BJ (cell line): ENCODE measurements around the gene VN1R5. TPM values are rescaled to one million over a fixed set of nuclear protein-coding genes. Genes with fewer than 3 reads are reported as not detected.
A peak's percentile ranks its signal among the peaks of the same experiment; 100 is the strongest.

ENCODE experiments used
- CTCF ChIA-PET: fragments of 350-600 bp; formaldehyde crosslinking; extraction: SDS; loops from one replicate; lab custom pipeline; 2021; ENCODE audit warnings: antibody characterized with exemption, inconsistent platforms; lab: Yijun Ruan, JAX
- POLR2A ChIA-PET: fragments of 300-600 bp; sonication (Branson Sonifier 250); formaldehyde crosslinking; extraction: SDS; loops from one replicate; lab custom pipeline; 2021; ENCODE audit warnings: antibody characterized with exemption; lab: Charles Lee
- DNase-seq: peaks from one replicate; pipeline ENCODE4 v3.0.0-alpha.2; 2011; ENCODE audit warnings: low read depth
- H3K27me3 ChIP-seq: 2 replicates; pipeline ENCODE4 v1.6.0; 2011; ENCODE audit warnings: low read length; ENCODE audit not compliant: control insufficient read depth, insufficient read depth
- H3K36me3 ChIP-seq: 2 replicates; pipeline ENCODE4 v1.5.1; 2011; ENCODE audit warnings: low read length; ENCODE audit not compliant: control insufficient read depth, insufficient read depth
- H3K4me3 ChIP-seq: 2 replicates; pipeline ENCODE4 v1.5.1; 2011; ENCODE audit warnings: low read depth, mild to moderate bottlenecking, control low read depth, low read length
- CTCF ChIP-seq: IDR thresholded peaks from 2 replicates; pipeline ENCODE4 v1.5.1; 2011; ENCODE audit warnings: low read depth, mild to moderate bottlenecking, control low read depth, inconsistent platforms, low read length, moderate library complexity; ENCODE audit not compliant: insufficient read depth
- polyA plus RNA-seq: library from polyadenylated mRNA; depleted of rRNA; stranded (reverse); fragments of >200 nt; gene quantifications from 2 replicates; pipeline ENCODE4 v1.2.3, GENCODE V29; 2011

VN1R5 gene
- polyA plus RNA-seq, 1 experiment: not detected

- TF ChIP-seq CTCF: no peak
Observed at GRCh38 chr1:247291833-247292561, 36.1 kb downstream of the VN1R5 start.

GRCh38 chr1:247293047-247293446, 37.2 kb downstream of the VN1R5 start:
- H3K36me3 ChIP-seq: 0 out of 2 replicates have a peak, but pooled peaks cover 2% of the 10 kb centered on the region
- no peak for DNase-seq
- no peak overlapping the region for H3K4me3 ChIP-seq
- ChIA-PET POLR2A (no interaction called here), CTCF (interaction anchor here (0.6 to 1.4 kb wide), 2 partner anchors 80 to 381 kb away, joined by 3 to 5 read pairs; no protein-coding TSS in a partner anchor)
- no peak for TF ChIP-seq CTCF
- no peaks in the 10 kb centered on the region; the same call in 1 of the 2 replicates for H3K27me3 ChIP-seq

More at GRCh38 chr1:247291833-247292561, 36.1 kb downstream of the VN1R5 start:
- Histone ChIP-seq H3K36me3 (no peaks in the 10 kb centered on the region), H3K27me3 (no peaks in the 10 kb centered on the region; the same call in 1 of the 2 replicates), H3K4me3 (no peak overlapping the region)
- ChIA-PET POLR2A (no interaction called here), CTCF (interaction anchor here (0.6 kb wide), 1 partner anchor 8 kb away, joined by 4 read pairs; no protein-coding TSS in a partner anchor)
- DNase-seq: no peak

- no peak for TF ChIP-seq CTCF
- DNase-seq: peak; percentile 11
- no peaks in the 10 kb centered on the region; the same call in 1 of the 2 replicates for H3K27me3 ChIP-seq
- POLR2A ChIA-PET: no interaction called here
- CTCF ChIA-PET: interaction anchor here (1.4 kb wide), 1 partner anchor 79 kb away, joined by 5 read pairs; no protein-coding TSS in a partner anchor
- H3K36me3 ChIP-seq: peaks cover 3% of the 10 kb centered on the region; the same call in 1 of the 2 replicates
- H3K4me3 ChIP-seq: no peak overlapping the region
Observed at GRCh38 chr1:247294282-247294681, 38.4 kb downstream of the VN1R5 start.

- Histone ChIP-seq H3K27me3 (no peaks in the 10 kb centered on the region; the same call in 1 of the 2 replicates), H3K36me3 (peaks cover 6% of the 10 kb centered on the region), H3K4me3 (no peak overlapping the region)
- ChIA-PET CTCF (no interaction called here), POLR2A (no interaction called here)
- DNase-seq: no peak
- TF ChIP-seq CTCF: no peak
Observed at GRCh38 chr1:247295274-247295684, 39.4 kb downstream of the VN1R5 start.

- Histone ChIP-seq H3K27me3 (no peaks in the 10 kb centered on the region; the same call in 1 of the 2 replicates), H3K4me3 (no peak overlapping the region), H3K36me3 (peaks cover 10% of the 10 kb centered on the region)
- ChIA-PET CTCF (interaction anchor here (1.7 kb wide), 1 partner anchor 16 kb away, joined by 3 read pairs; no protein-coding TSS in a partner anchor), POLR2A (no interaction called here)
- no peak for TF ChIP-seq CTCF
- no peak for DNase-seq
Observed at GRCh38 chr1:247295746-247296145, 39.9 kb downstream of the VN1R5 start.
